Measurements from ENCODE around the gene PSG4. TPM values are rescaled to one million over a fixed set of nuclear protein-coding genes. Genes with fewer than 3 reads are reported as not detected.
"Not testable (repeated sequence)": the region's sequence is repeated elsewhere in the genome, so short reads cannot be mapped to it uniquely, and the experiment has no call there.

Gene PSG4
- total RNA-seq, 1 donor from 2014 or later, result not detected

DNA sequence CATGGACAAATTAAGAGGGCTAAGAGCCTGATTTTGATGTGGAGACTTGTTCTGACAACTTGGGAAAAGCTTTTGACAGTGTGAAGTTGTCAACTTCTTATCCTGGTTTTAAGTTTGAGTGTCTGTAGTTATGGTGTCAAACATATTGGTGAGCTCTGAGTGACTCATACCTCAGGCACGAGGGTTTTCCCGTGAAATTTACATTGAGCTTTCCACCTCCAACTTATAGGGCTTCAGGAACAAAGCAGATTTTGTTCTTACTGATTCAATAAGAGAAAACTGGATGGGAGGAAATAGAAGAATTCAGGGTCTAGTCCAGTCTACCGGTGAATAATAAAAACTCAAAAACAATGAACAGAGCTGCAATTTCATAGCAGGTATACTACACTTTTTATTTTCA, 30.2 kb upstream of the PSG4 start:
- not testable (repeated sequence) for H3K27me3 Mint-ChIP-seq (ENCODE audit: insufficient read depth, low read depth); H3K4me3 ChIP-seq; H3K4me1 Mint-ChIP-seq; H3K27ac ChIP-seq; H2AFZ ChIP-seq (replicated peaks); H3K4me1 ChIP-seq; H3K27me3 ChIP-seq; H3K27ac Mint-ChIP-seq; H4K20me1 ChIP-seq (ENCODE audit: low read depth); H3K4me3 Mint-ChIP-seq; H3K9ac ChIP-seq; H3K79me2 ChIP-seq (ENCODE audit: low read depth); H3K9me3 Mint-ChIP-seq; H3K9me3 ChIP-seq (ENCODE audit: low read depth); H3K4me2 ChIP-seq; DNase-seq (ENCODE audit: low spot score); H3F3A ChIP-seq (ENCODE audit: low read depth); H3K36me3 ChIP-seq; H3K36me3 Mint-ChIP-seq

DNA sequence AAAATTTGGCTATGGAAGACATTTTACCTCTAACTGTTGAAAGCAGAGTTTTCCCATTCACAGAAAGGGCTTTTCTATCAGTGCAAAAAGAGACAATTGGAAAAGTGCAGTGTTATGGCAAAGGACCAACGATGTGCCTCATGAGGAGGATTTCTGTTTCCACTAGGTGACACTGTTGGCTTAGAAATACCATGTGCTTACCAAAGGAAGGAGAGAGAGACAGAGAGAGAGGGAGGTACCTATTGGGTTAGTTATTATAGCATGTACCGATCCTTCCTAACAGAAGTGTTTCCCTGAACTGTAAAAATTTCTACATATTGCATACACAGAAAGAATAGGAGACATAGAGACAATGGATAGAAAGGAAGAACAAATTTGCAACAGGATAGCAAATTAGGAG, 23.9 kb upstream of the PSG4 start:
- Mint-ChIP-seq H3K27me3 (ENCODE audit: insufficient read depth, low read depth) (no peaks in the 10 kb centered on the region), H3K27ac (no peak overlapping the region), H3K4me3 (no peak overlapping the region), H3K9me3 (peaks cover 11% of the 10 kb centered on the region), H3K4me1 (no peaks in the 10 kb centered on the region), H3K36me3 (no peaks in the 10 kb centered on the region)
- H3K27ac ChIP-seq, result no peak overlapping the region
- no peak overlapping the region for H3K9ac ChIP-seq
- no peaks in the 10 kb centered on the region for H3K36me3 ChIP-seq
- H3K79me2 ChIP-seq (ENCODE audit: low read depth), result no peaks in the 10 kb centered on the region
- no peak overlapping the region for H2AFZ ChIP-seq (replicated peaks)
- no peaks in the 10 kb centered on the region for H4K20me1 ChIP-seq (ENCODE audit: low read depth)
- no peaks in the 10 kb centered on the region for H3K4me1 ChIP-seq
- H3K4me2 ChIP-seq, result no peak overlapping the region
- no peak for DNase-seq (ENCODE audit: low spot score)
- no peak for TF ChIP-seq EZH2 (IDR thresholded peaks at IDR 0.05)
- TF ChIP-seq EZH2phosphoT487 (IDR thresholded peaks at IDR 0.05), result no peak
- TF ChIP-seq, protein P1, sequence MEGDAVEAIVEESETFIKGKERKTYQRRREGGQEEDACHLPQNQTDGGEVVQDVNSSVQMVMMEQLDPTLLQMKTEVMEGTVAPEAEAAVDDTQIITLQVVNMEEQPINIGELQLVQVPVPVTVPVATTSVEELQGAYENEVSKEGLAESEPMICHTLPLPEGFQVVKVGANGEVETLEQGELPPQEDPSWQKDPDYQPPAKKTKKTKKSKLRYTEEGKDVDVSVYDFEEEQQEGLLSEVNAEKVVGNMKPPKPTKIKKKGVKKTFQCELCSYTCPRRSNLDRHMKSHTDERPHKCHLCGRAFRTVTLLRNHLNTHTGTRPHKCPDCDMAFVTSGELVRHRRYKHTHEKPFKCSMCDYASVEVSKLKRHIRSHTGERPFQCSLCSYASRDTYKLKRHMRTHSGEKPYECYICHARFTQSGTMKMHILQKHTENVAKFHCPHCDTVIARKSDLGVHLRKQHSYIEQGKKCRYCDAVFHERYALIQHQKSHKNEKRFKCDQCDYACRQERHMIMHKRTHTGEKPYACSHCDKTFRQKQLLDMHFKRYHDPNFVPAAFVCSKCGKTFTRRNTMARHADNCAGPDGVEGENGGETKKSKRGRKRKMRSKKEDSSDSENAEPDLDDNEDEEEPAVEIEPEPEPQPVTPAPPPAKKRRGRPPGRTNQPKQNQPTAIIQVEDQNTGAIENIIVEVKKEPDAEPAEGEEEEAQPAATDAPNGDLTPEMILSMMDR (IDR thresholded peaks at IDR 0.05), result no peak
- no peaks in the 10 kb centered on the region for H3K9me3 ChIP-seq (ENCODE audit: low read depth)
- no peak overlapping the region for H3K4me3 ChIP-seq
- H3K27me3 ChIP-seq, result no peaks in the 10 kb centered on the region
- no peaks in the 10 kb centered on the region for H3F3A ChIP-seq (ENCODE audit: low read depth)

DNA sequence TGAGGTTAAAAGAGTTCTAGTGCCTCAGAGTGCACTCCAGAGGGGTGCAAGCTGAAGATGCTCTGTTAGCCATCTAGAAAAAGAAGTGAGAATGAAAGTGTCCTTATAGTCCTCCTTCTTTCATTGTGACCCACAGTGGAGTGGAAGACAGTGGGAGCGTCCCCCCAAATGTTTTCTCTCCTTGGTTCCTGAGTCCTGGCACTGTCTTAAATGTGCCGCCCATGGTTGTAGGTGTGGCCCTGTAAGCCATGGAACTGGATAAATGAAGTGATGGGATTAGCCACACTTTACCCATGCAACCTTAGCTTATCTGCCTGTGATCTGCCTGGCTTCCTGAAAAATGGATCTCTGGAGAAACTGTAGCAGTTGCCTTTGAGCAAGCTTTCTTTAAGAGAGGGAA, 23.3 kb upstream of the PSG4 start:
- peaks cover 11% of the 10 kb centered on the region for H3K9me3 Mint-ChIP-seq
- H3K27me3 ChIP-seq; H3K27ac ChIP-seq; H2AFZ ChIP-seq (replicated peaks); H3F3A ChIP-seq (ENCODE audit: low read depth); DNase-seq (ENCODE audit: low spot score); H3K9ac ChIP-seq; H3K79me2 ChIP-seq (ENCODE audit: low read depth); H3K9me3 ChIP-seq (ENCODE audit: low read depth); H4K20me1 ChIP-seq (ENCODE audit: low read depth); H3K4me2 ChIP-seq; H3K36me3 Mint-ChIP-seq; H3K4me1 Mint-ChIP-seq; H3K27me3 Mint-ChIP-seq (ENCODE audit: insufficient read depth, low read depth); H3K36me3 ChIP-seq; H3K4me1 ChIP-seq; H3K27ac Mint-ChIP-seq; H3K4me3 Mint-ChIP-seq; H3K4me3 ChIP-seq: not testable (repeated sequence)

DNA sequence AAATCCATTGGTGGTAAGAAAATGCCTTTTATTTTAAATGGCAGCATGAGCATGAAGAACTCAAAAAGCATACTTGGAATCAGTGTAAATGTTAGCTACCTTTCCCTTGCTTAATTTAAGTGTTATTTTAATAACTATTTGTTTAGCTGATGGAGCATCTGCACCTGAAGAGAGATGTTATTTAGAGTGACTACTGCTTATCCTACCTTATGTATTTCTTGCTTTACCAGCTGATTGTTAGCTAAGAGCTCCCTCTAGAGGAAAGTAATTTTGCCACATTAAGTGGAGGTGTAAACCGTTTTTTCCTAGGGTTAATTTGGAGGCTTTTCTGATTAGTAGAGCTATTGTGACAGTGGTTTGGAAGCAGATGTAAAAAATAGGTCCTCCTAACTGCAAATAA, 21.5 kb upstream of the PSG4 start:
- H3K27me3 ChIP-seq; H3K4me1 Mint-ChIP-seq; H3K36me3 ChIP-seq; H3K4me3 Mint-ChIP-seq; H3K27ac ChIP-seq; H3K79me2 ChIP-seq (ENCODE audit: low read depth); H3F3A ChIP-seq (ENCODE audit: low read depth); H4K20me1 ChIP-seq (ENCODE audit: low read depth); H3K27me3 Mint-ChIP-seq (ENCODE audit: insufficient read depth, low read depth); H3K27ac Mint-ChIP-seq; H3K36me3 Mint-ChIP-seq; H3K4me3 ChIP-seq; DNase-seq (ENCODE audit: low spot score); H3K9ac ChIP-seq; H3K4me2 ChIP-seq; H3K4me1 ChIP-seq; H2AFZ ChIP-seq (replicated peaks); H3K9me3 ChIP-seq (ENCODE audit: low read depth): not testable (repeated sequence)
- H3K9me3 Mint-ChIP-seq, result peaks cover 11% of the 10 kb centered on the region

DNA sequence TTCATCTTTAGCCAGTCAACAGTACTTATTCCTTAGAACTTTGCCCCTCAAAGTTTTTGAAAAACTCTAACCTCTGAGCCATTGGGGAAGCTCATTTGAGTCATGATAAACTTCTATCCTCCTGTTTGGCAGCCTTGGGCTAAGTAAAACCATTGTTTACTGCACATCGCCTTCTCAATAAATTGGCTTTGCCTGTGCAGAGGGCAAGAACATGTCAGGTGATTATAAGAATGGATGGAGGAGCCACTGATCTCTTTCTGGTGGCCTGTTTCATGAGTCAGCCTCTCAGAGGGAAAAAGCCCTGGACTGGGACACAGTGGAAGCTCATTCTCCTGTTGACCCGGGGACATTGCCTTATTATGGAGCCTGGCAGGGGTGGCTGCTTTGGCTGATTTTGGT, 19.4 kb upstream of the PSG4 start:
- H3K27ac ChIP-seq, result no peak overlapping the region
- Mint-ChIP-seq H3K9me3 (peaks cover 14% of the 10 kb centered on the region), H3K4me3 (no peak overlapping the region), H3K36me3 (no peaks in the 10 kb centered on the region), H3K27ac (no peak overlapping the region), H3K4me1 (no peaks in the 10 kb centered on the region), H3K27me3 (ENCODE audit: insufficient read depth, low read depth) (no peaks in the 10 kb centered on the region)
- no peaks in the 10 kb centered on the region for H3F3A ChIP-seq (ENCODE audit: low read depth)
- no peaks in the 10 kb centered on the region for H3K79me2 ChIP-seq (ENCODE audit: low read depth)
- H3K4me2 ChIP-seq, result no peak overlapping the region
- H3K36me3 ChIP-seq, result no peaks in the 10 kb centered on the region
- no peaks in the 10 kb centered on the region for H3K4me1 ChIP-seq
- H3K9me3 ChIP-seq (ENCODE audit: low read depth), result no peaks in the 10 kb centered on the region
- no peak for DNase-seq (ENCODE audit: low spot score)
- no peaks in the 10 kb centered on the region for H4K20me1 ChIP-seq (ENCODE audit: low read depth)
- H3K27me3 ChIP-seq, result no peaks in the 10 kb centered on the region
- H3K4me3 ChIP-seq, result no peak overlapping the region
- TF ChIP-seq EZH2phosphoT487 (IDR thresholded peaks at IDR 0.05) (no peak), EZH2 (IDR thresholded peaks at IDR 0.05) (no peak)
- TF ChIP-seq, protein P1 (IDR thresholded peaks at IDR 0.05), result no peak
- no peak overlapping the region for H3K9ac ChIP-seq
- no peak overlapping the region for H2AFZ ChIP-seq (replicated peaks)

DNA sequence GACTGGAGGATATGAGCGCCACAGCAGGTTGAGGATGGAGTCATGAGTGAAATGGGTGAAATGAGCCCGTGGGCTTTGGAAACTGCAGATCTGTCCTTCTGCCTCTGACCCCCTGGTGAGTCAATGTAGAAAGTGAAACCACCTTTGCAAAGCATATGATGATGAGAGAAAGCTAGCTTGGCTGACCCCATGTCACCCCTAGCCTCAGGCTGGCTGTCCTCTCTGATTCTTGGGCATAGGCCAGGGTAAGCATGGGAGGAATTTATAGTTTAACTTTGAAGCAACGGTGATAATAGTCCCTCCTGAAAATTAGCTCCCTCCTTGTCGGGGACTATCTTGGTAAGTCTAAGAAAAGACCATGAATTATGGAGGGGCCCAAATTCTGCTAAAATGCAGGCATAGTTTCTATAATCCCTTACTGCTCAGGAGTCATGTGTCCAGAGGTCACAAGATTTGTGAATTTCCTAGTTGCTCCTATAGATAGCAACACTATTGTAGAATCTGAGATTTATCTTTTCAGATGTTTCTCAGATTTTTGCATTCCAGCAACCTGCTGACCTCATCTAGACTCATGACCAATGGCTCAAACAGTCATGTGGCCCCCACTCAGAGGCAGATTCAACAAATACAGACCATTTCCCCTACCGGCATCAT, 18.9 kb upstream of the PSG4 start:
- H2AFZ ChIP-seq (replicated peaks); H3K9ac ChIP-seq: not testable (repeated sequence)

DNA sequence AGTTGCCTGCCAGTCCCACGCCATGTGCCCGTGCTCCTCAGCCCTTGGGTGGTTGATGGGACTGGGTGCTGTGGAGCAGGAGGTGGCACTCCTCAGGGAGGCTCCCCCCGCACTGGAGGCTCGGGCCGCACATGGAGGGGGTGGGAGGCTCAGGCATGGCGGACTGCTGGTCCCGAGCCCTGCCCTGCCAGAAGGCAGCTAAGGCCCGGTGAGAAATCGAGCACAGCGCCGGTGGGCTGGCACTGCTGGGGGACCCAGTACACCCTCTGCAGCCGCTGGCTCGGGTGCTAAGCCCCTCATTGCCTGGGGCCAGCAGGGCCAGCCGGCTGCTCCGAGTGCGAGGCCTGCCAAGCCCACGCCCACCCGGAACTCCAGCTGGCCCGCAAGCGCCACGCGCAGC, 16.5 kb upstream of the PSG4 start:
- not testable (repeated sequence) for H3K4me2 ChIP-seq; H3K9me3 Mint-ChIP-seq; DNase-seq (ENCODE audit: low spot score); H3K4me3 ChIP-seq; H3K36me3 ChIP-seq; H3F3A ChIP-seq (ENCODE audit: low read depth); H3K9me3 ChIP-seq (ENCODE audit: low read depth); H3K4me1 Mint-ChIP-seq; H3K36me3 Mint-ChIP-seq; H3K4me3 Mint-ChIP-seq; H4K20me1 ChIP-seq (ENCODE audit: low read depth); H3K27ac ChIP-seq; H3K4me1 ChIP-seq; H3K9ac ChIP-seq; H2AFZ ChIP-seq (replicated peaks); H3K27me3 Mint-ChIP-seq (ENCODE audit: insufficient read depth, low read depth); H3K79me2 ChIP-seq (ENCODE audit: low read depth); H3K27me3 ChIP-seq; H3K27ac Mint-ChIP-seq

More for the DNA sequence above, 18.9 kb upstream of the PSG4 start:
- not testable (repeated sequence) for H3K27me3 Mint-ChIP-seq (ENCODE audit: insufficient read depth, low read depth); H3K4me3 ChIP-seq; H3K36me3 Mint-ChIP-seq; H3K27ac Mint-ChIP-seq; H3K4me3 Mint-ChIP-seq; H3K27me3 ChIP-seq; H3K79me2 ChIP-seq (ENCODE audit: low read depth); H3K9me3 ChIP-seq (ENCODE audit: low read depth); DNase-seq (ENCODE audit: low spot score); H3K4me1 ChIP-seq; H3K4me1 Mint-ChIP-seq; H3K4me2 ChIP-seq; H3K27ac ChIP-seq; H3F3A ChIP-seq (ENCODE audit: low read depth); H4K20me1 ChIP-seq (ENCODE audit: low read depth); H3K36me3 ChIP-seq
- H3K9me3 Mint-ChIP-seq, result peaks cover 12% of the 10 kb centered on the region

Measured in neural progenitor cell (in vitro differentiated cells).